HPDE6-E6E7 (cell line): ENCODE results near the gene KIF18A.

Experiments used
- DNase-seq: peaks from one replicate; pipeline ENCODE4 v3.0.0; 2011; ENCODE audit warnings: missing footprints; ENCODE audit errors: extremely low spot score

Gene KIF18A

GRCh38 chr11:28043930-28044709 is 63.8 kb downstream of the KIF18A start:
- no peak for DNase-seq

GRCh38 chr11:28040384-28040783 is 67.6 kb downstream of the KIF18A start:
- DNase-seq, result no peak

- DNase-seq, result no peak
These were observed 69.2 kb downstream of the KIF18A start for GRCh38 chr11:28038775-28039174.

GRCh38 chr11:28026634-28027290 is 81.2 kb downstream of the KIF18A start:
- no peak for DNase-seq

GRCh38 chr11:28017816-28018215 is 90.1 kb downstream of the KIF18A start:
- DNase-seq, result no peak

- no peak for DNase-seq
These were observed 96.1 kb downstream of the KIF18A start for GRCh38 chr11:28011813-28012212.

- no peak for DNase-seq
These were observed 98.0 kb downstream of the KIF18A start for GRCh38 chr11:28009996-28010395.

GRCh38 chr11:28009388-28009787 is 98.6 kb downstream of the KIF18A start:
- DNase-seq, result no peak

GRCh38 chr11:28003615-28004014 is 104.3 kb downstream of the KIF18A start:
- DNase-seq, result no peak

GRCh38 chr11:27998552-27998951 is 109.4 kb downstream of the KIF18A start:
- no peak for DNase-seq

- no peak for DNase-seq
These were observed 110.6 kb downstream of the KIF18A start for GRCh38 chr11:27997344-27997743.

GRCh38 chr11:27996066-27996465 is 111.9 kb downstream of the KIF18A start:
- DNase-seq, result no peak

GRCh38 chr11:27995083-27995482 is 112.9 kb downstream of the KIF18A start:
- DNase-seq, result no peak

- DNase-seq, result no peak
These were observed 116.2 kb downstream of the KIF18A start for GRCh38 chr11:27991736-27992135.

GRCh38 chr11:27977527-27977926 is 130.4 kb downstream of the KIF18A start:
- no peak for DNase-seq

GRCh38 chr11:27977031-27977430 is 130.9 kb downstream of the KIF18A start:
- peak; percentile 5 for DNase-seq

- no peak for DNase-seq
These were observed 131.7 kb downstream of the KIF18A start for GRCh38 chr11:27976262-27976661.

- DNase-seq, result no peak
These were observed 134.0 kb downstream of the KIF18A start for GRCh38 chr11:27973851-27974536.

- no peak for DNase-seq
These were observed 135.3 kb downstream of the KIF18A start for GRCh38 chr11:27972522-27973170.

- no peak for DNase-seq
These were observed 136.8 kb downstream of the KIF18A start for GRCh38 chr11:27971171-27971570.
